HL-60 (cell line): ENCODE measurements around the gene RPS4Y2.

Experiments
- CTCF ChIP-seq: IDR thresholded peaks from one replicate; pipeline ENCODE4 v1.5.1; 2011; ENCODE audit warnings: low read length, control low read depth, inconsistent platforms; ENCODE audit not compliant: insufficient read depth
- GABPA ChIP-seq: IDR thresholded peaks from 2 replicates; pipeline ENCODE4 v1.6.1; 2012; ENCODE audit warnings: low read depth
- POLR2AphosphoS5 ChIP-seq: IDR thresholded peaks from 2 replicates; pipeline ENCODE4 v1.6.1; 2012; ENCODE audit warnings: low read depth

- TF ChIP-seq CTCF (no peak), POLR2AphosphoS5 (no peak), GABPA (no peak)
Measured at GRCh38 chrY:20740609-20741008, 15.3 kb upstream of the RPS4Y2 start.
